HG02981 (cell line): Measurements from ENCODE around the gene SMURF1.

Experiments used
- ATAC-seq: cut with Tn5 transposase; IDR thresholded peaks from one replicate; pipeline ENCODE4 v1.9.1; 2021; ENCODE audit warnings: mild to moderate bottlenecking, moderate library complexity; ENCODE audit not compliant: unreplicated experiment

SMURF1 gene

DNA sequence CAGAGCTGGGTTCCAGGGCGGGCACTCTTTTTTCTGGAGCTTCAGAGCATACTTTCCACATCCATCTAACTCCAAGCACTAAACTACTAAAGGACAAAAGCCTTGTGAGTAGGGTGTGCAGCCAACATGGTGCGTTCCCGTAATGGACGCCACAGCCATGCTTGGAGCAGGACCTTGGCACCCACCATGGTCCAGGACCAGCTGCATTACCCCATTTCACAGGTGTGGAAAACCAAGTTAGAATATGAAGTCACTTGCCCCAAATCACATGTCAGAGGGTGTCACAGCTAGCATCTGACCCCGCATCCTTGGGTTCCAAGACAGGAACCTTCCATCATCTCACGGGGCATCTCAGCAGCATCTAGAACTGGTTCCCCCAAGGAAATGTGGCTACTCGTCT lies 112.4 kb downstream of the SMURF1 start:
- no peak for ATAC-seq

- ATAC-seq = no peak
Observed at GRCh38 chr7:99030951-99031350, 113.0 kb downstream of the SMURF1 start.

DNA sequence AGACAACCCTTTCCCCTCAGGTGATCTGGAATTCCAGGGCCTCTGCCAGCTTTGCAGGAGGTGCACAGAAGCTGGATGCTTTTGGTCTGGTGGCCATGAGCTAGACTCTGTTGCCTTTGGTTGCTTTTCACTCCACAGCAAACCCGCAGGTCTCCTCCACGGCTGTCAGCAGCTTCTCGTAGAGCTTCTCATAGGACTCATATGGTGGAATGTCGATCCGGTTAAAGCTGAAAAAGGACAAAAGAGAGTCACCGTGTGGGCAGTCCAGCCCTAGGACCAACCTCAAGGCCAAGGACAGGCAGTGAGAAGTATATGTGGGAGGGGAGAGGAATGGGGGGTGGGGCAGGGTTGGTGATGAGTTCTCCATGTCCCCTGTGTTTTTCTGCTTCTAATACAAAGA lies 113.5 kb downstream of the SMURF1 start:
- ATAC-seq = no peak

- no peak for ATAC-seq
Observed at GRCh38 chr7:99029466-99030435, 114.2 kb downstream of the SMURF1 start.

GRCh38 chr7:99028261-99028973 lies 115.5 kb downstream of the SMURF1 start:
- ATAC-seq = no peak

- ATAC-seq = no peak
Observed at GRCh38 chr7:99027841-99028240, 116.1 kb downstream of the SMURF1 start.

- ATAC-seq = no peak
Observed at GRCh38 chr7:99027241-99027640, 116.7 kb downstream of the SMURF1 start.

DNA sequence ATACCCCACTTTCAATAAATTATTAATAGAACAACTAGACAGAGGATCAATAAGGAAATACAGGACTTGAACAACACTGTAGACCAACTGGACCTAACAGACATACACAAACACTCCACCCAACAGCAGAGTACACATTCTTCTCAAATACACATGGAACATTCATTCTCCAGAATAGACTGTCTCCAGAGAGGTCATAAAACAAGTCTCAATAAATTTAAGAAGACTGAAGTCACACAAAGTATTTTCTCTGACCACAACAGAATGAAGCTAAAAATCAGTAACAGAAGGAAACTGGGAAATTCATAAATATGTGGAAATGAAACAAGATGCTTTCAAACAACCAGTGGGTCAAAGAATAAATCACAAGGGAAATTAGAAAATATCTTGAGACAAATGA lies 119.8 kb downstream of the SMURF1 start:
- no peak for ATAC-seq

DNA sequence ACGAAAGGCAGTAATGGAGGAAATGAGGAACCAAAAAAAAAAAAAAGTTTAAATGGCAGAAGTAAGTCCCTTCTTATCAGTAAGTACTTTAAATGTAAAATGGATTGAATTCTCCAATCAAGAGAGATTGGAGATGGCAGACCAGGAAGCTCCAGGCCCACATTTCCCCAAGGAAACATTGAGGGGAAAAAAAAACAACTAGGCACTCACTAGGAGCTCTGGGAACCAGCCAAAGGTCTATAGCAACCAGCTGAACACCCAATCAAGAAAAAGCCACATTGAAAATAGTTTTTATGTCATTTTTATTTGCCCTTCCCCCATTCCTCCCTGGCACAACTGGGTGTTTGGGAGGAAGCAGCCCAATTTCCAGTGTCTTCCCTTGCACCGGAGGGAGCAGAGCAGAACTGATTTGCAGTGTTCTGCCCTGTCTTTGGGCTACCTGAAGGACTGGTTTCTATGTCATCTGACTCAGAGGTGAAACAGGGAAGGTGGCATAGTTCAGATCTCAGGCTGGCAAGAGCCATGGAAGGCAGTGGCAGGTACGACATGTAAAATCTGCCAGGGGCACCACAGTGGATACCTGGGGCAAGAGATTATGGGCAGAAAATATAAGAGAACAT lies 121.9 kb downstream of the SMURF1 start:
- ATAC-seq = no peak

- no peak for ATAC-seq
Observed at GRCh38 chr7:99020413-99020715, 123.5 kb downstream of the SMURF1 start.

GRCh38 chr7:99019523-99020412 lies 124.1 kb downstream of the SMURF1 start:
- ATAC-seq = no peak

GRCh38 chr7:99016196-99016595 lies 127.7 kb downstream of the SMURF1 start:
- ATAC-seq = no peak

- no peak for ATAC-seq
Observed at GRCh38 chr7:99014113-99014985, 129.6 kb downstream of the SMURF1 start.

DNA sequence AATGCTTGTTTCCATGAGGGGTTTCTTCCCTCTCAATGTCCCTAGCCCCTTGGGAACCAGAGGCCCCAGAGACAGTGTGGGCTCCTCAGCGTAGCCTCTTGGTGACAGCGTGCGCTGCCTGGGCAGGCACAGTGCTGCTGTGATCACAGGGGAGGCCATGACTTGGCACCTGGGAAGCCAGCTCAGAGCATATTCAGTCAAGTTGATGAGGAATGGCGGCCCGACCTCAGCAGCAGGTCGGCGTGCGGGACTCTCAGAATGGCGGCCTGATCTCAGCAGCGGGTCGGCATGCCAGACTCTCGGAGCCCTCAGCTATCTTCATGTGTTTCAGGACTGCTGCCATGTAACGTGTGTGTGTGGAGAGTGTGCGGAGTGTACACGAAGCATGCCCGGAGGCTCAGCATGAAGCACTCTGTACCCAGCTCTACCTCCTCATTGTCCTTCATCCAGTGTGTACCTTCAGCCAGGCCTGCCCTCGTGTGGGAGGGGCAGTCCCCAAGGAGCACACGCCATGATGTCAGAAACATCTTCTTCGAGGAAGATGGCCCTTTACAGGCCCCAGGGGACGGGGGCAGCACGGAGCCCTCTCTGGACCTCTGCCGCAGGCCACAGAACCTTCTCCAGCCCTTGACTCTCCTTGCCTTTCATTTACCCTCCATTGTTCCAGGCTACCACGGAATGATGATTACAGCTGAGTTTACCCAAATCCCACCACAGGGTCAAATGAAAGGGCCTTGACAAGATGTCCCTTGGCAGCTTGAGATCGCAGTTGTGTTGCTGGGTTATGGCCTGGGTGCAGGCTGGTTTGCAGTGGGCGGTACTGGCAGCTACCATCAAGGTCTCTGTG lies 130.4 kb downstream of the SMURF1 start:
- ATAC-seq = no peak

DNA sequence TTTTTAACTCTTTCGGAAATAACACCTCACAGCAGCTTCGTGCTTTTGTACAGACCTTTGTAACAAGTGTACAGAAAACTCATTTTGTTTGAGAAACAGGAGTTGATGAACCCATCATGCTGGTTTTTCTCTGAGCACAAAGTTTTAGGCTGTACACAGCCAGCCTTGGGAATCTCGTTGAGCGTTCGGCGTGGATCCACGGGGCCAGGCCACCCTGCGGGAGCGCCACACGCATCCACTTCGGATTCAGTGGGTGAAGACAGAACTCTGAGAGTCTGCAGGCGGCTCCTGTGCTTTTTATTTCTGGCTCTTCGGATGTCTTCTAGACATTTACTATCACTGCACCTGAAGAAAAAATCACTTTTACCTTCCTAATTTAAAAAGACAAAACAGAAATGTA lies 131.2 kb downstream of the SMURF1 start:
- no peak for ATAC-seq

DNA sequence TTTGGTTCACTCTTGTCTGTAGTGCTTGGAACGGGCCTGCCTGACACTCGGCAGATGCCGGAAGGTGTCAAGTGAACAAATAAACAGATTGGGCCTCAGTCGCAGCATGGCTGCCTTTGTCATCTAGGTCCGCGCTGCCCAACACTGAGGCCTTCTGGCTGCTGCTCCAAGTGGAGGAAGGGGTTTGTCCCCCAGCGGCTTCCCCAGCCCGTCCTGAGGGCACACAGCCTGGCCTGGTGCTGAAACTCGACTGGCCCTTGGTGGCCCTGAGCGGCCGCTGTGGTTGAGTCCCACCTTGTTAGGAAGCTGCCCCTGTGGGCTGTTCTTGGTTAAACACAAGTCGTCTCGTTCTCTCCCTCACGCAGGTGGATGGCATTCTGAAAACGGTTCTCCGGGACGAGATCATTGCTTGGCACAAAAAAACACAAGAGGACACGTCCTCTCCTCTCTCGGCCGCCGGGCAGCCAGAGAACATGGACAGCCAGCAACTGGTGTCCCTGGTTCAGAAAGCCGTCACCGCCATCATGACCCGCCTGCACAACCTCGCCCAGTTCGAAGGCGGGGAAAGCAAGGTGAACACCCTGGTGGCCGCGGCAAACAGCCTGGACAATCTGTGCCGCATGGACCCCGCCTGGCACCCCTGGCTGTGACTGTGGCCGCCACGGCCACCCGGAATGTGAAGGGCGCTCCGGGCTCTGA lies 132.1 kb downstream of the SMURF1 start:
- ATAC-seq = no peak

DNA sequence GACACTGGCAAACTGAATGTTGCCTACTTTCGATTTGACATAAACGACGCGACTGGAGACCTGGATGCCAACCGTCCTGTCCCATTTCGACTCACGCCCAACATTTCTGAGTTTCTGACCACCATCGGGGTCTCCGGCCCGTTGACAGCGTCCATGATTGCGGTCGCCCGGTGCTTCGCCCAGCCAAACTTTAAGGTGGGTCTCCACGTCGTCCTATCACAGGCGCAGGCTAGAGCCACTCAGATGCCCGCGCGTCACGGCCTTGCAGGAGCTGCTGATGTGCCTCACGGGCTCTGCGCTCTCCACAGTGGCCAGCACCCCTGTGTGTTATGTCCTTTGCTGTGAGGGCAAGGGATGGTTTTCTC lies 132.6 kb downstream of the SMURF1 start:
- no peak for ATAC-seq

DNA sequence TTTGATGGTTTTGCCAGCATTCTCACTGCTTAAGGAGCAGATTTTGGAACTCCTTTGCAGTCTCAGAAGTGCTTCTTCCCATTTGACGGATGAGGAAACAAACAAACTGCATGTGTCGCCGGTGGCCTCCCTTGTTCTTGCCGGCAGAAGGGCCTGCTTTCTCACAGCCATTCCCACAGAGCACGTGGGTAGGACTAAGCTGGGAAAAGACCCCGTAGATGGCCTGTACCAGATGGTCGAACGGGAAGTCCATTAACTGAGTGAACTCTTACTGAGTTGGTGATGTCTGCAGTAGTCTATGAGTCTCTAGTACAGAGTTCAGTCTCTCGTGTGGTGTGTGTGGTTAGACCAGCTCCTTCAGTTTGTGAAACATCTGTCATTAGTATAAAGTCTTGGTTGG lies 133.6 kb downstream of the SMURF1 start:
- no peak for ATAC-seq
